ENCODE measurements around the gene DYRK4. TPM values are rescaled to one million over a fixed set of nuclear protein-coding genes. Genes with fewer than 3 reads are reported as not detected.

The DYRK4 gene
- 10 to 100 TPM; 15.3 to 48.8 (median 24.0) TPM for total RNA-seq

DNA sequence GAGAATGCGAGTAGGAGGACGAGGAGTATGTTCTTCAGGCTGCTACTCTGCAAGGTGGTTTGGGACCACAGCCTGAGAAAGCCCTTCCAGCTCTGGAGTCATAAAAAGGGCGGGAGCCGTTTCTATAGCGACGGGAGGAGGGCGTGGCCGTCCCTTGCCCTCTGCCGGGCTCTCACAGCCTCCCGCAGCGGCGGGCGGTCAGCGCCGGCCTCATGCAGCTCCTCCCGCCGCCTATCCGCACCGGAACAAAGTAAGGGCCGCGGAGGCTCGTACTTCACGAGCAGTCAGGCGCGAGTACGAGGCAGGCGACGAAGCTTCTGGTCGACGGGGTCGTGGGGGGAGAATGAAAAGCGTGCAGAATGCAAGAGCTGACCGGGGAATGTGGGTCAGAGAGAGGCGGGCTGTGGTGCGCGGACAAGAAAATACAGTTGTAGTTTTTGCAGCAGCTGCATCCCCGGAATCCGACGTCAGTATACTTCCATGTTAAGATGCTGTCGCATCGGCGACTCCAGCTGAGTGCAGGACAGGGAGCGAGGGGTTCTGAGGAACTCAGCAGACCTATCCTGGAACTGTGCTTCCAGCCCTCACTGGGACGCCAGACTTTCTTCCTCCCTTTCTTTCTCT lies at the start of gene DYRK4:
TSS of gene DYRK4 (plus strand) at position 175 of the 624 bp plus-strand sequence. CDS start at position 213, 38 bp downstream.
- TF ChIP-seq CTCF (IDR thresholded peaks at IDR 0.05; ENCODE audit: low read depth) = no peak

GRCh38 chr12:4518106-4518728 lies 43.8 kb upstream of the DYRK4 start:
- no peak for TF ChIP-seq CTCF (IDR thresholded peaks at IDR 0.05; ENCODE audit: low read depth)

DNA sequence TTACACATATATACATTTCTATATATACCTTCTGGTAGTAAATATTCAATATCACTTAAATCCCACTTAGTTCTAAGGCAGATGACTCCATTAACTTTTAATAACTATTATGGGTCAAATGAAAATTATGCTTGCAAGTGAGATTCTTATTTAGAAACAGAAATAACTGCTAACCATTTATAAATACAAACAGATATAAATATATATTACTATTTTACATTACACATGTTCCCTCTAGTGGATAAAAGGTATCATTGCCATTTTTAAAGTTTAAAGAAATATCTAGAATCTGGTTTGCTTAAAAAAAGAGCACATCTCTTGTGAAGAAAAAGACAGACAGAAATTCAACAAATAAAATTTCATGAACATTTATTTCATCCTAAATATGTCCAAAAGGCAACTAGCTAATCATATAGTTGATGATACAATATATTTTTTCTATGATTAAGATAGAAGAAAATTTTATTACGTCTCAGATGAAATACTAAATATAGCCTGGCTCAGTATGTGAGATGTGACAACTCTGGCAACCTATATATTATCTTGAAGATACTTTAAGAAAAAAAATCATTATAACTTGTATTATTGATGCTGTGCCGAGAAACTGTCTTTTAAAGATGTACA lies 35.0 kb upstream of the DYRK4 start:
- TF ChIP-seq CTCF (IDR thresholded peaks at IDR 0.05; ENCODE audit: low read depth) = no peak

- no peak for TF ChIP-seq CTCF (IDR thresholded peaks at IDR 0.05; ENCODE audit: low read depth)
Measured at GRCh38 chr12:4530160-4530559, 31.8 kb upstream of the DYRK4 start.

- no peak for TF ChIP-seq CTCF (IDR thresholded peaks at IDR 0.05; ENCODE audit: low read depth)
Measured at GRCh38 chr12:4530982-4531586, 30.9 kb upstream of the DYRK4 start.

- no peak for TF ChIP-seq CTCF (IDR thresholded peaks at IDR 0.05; ENCODE audit: low read depth)
Measured at GRCh38 chr12:4535092-4535491, 26.9 kb upstream of the DYRK4 start.

DNA sequence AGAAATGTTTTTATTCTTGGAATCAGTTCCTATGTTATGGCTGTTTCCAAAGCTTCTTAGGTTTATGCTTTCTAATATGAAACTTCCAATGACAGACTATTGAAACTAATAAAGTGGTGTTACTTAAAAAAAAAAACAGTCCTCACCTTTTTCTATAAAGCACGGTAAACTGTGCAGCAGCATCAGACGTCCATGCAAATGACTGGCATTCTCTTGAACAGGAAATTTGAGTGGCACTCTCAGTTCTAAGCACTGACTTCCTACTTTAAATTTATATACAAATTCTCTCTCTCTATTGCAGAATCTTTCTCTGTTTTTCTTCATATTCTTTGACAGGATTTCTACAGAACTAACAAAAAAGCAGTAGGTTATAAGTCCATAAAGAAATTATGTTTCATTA lies 26.1 kb upstream of the DYRK4 start:
- TF ChIP-seq CTCF (IDR thresholded peaks at IDR 0.05; ENCODE audit: low read depth) = no peak

Measured in subcutaneous adipose tissue (tissue), 4 donors.